MCF 10A (cell line): ENCODE measurements around the gene PIP4P1. TPM values are rescaled to one million over a fixed set of nuclear protein-coding genes. Genes with fewer than 3 reads are reported as not detected.
A peak's percentile ranks its signal among the peaks of the same experiment; 100 is the strongest.
"Not testable (repeated sequence)": the region's sequence is repeated elsewhere in the genome, so short reads cannot be mapped to it uniquely, and the experiment has no call there.

ENCODE experiments used
- Bru-seq: library from RNA; stranded (reverse); fragments of 400-500 nt; gene quantifications from one replicate; lab custom pipeline; 2021; lab: Mats Ljungman, UMichigan
- BruChase-seq, 2 experiments: library from RNA; stranded (reverse); fragments of 400-500 nt; gene quantifications; one replicate each; lab custom pipeline; 2021; lab: Mats Ljungman, UMichigan
- BruUV-seq: library from RNA; stranded (reverse); fragments of 400-500 nt; replicated peaks from 2 replicates; lab custom pipeline; 2021; lab: Mats Ljungman, UMichigan
- CTCF ChIA-PET: fragments of 300-600 bp; sonication (Branson Sonifier 250); formaldehyde crosslinking; extraction: SDS; loops from one replicate; lab custom pipeline; 2021; ENCODE audit warnings: antibody characterized with exemption, inconsistent platforms; lab: Yijun Ruan, JAX
- POLR2A ChIA-PET: fragments of 300-600, 350-650 bp; sonication (Branson Sonifier 250); formaldehyde crosslinking; extraction: SDS; loops from one replicate; lab custom pipeline; 2020; ENCODE audit warnings: antibody characterized with exemption, inconsistent platforms; lab: Yijun Ruan, JAX
- DNase-seq: peaks from one replicate; pipeline ENCODE4 v3.0.0-alpha.2; 2018; ENCODE audit not compliant: unreplicated experiment
- H3K27ac Mint-ChIP-seq: one replicate; pipeline ENCODE4 v1.8.0; 2022; ENCODE audit warnings: mild to moderate bottlenecking, low read depth, mixed read lengths; ENCODE audit not compliant: unreplicated experiment
- H3K27me3 Mint-ChIP-seq: one replicate; pipeline ENCODE4 v1.8.0; 2022; ENCODE audit warnings: mixed read lengths; ENCODE audit not compliant: insufficient read depth, unreplicated experiment
- H3K36me3 Mint-ChIP-seq: one replicate; pipeline ENCODE4 v1.8.0; 2022; ENCODE audit warnings: mild to moderate bottlenecking, moderate library complexity, mixed read lengths; ENCODE audit not compliant: insufficient read depth, unreplicated experiment
- H3K4me1 Mint-ChIP-seq: one replicate; pipeline ENCODE4 v1.8.0; 2022; ENCODE audit warnings: mixed read lengths; ENCODE audit not compliant: insufficient read depth, unreplicated experiment
- H3K4me3 Mint-ChIP-seq: one replicate; pipeline ENCODE4 v1.8.0; 2022; ENCODE audit warnings: mild to moderate bottlenecking, moderate library complexity, mixed read lengths; ENCODE audit not compliant: unreplicated experiment
- H3K9me3 Mint-ChIP-seq: one replicate; pipeline ENCODE4 v1.8.0; 2022; ENCODE audit warnings: mixed read lengths; ENCODE audit not compliant: unreplicated experiment
- intact Hi-C: fragments of 100-400 bp; cut with micrococcal nuclease; formaldehyde crosslinking; loops from 2 replicates; pipeline ENCODE4 v1.14.1; 2022
- long read RNA-seq: library from polyadenylated mRNA; stranded (forward); transcript quantifications from one replicate; pipeline ENCODE4 v2.0.0, GENCODE V29; 2022
- total RNA-seq: library from RNA; stranded (reverse); gene quantifications from 2 replicates; pipeline ENCODE4 v1.2.3, GENCODE V29; 2022
- TF ChIP-seq, protein P1 (sequence below): fragments of 200-600 bp; IDR thresholded peaks from one replicate; pipeline ENCODE4 v1.8.0; 2022; ENCODE audit warnings: antibody characterized with exemption, mild to moderate bottlenecking; ENCODE audit not compliant: unreplicated experiment

PIP4P1 gene
- total RNA-seq (22.5 and 34.9 TPM in 2 replicates), Bru-seq, nascent RNA (percentile 82 among the genes with signal in this experiment), BruChase-seq, experiment 1, labeled RNA remaining after a 6-hour chase (percentile 65 among the genes with signal in this experiment), BruChase-seq, experiment 2, labeled RNA remaining after a 2-hour chase (percentile 92 among the genes with signal in this experiment)
- long read RNA-seq, transcript PIP4P1-202 (7 exons, 1,696 nt): minor isoform, 13 of 54 reads
- long read RNA-seq, transcript PIP4P1-201 (7 exons, 1,961 nt): major isoform, 29 of 54 reads
- long read RNA-seq, partial matches to known transcripts: 7 of 54 reads
- long read RNA-seq, other reads (novel, unspliced or antisense): 3 of 54 reads

DNA sequence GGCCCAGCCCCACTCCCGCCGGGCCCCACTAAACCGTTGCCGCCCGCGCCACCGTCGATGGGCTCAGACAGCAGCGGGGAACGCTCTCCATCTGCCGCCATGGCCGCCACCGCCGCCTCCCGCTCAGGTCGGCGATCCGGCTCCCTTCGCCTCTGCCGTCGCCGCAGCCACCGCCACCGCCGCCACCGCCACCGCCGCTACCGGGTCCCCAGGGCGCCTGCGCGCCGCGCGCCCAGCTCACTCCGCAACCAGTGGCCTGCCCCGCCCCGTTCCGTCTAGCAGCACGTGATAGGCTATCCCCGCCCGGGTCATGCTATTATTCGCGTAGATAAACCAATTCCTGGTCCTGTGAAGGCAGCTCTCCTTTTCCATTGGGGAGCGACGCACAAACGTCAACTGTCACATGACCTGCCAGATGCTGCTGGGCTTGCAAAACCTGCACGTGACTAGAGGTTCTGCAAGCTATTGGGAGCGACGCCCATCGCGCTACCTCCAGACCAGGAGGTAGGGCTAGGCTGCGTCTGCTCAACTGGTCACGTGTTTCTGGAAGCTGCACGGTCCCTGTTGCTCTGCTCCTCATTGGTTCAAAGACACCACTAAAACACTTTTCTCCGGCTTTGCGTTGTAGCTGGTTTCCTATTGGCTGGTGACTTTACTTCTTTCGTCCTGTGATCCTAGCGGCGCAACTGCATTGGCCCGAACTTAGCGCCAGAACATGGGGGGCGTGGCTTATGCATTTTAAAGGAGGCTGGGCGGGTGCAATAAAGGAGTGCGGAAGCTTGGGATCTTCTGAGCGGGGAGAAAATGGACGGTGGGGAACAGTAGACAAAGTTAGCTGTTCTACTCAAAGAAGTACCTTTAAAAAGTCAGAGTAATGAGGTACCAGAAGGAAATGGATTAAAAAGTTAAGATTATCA is at the start of gene PIP4P1:
TSS of gene PIP4P1 (minus strand) at position 210 of the 917 bp plus-strand sequence. CDS start at position 101, 109 bp downstream.
- no peaks in the 10 kb centered on the region for H3K27me3 Mint-ChIP-seq
- POLR2A ChIA-PET: interaction anchor here (0.5 to 6.5 kb wide), 32 partner anchors 8 to 1049 kb away, joined by 3 to 65 read pairs (median 4); partner anchors contain the start of genes METTL3, PARP2, PNP and RNASE4
- CTCF ChIA-PET: interaction anchor here (0.5 to 3.3 kb wide), 11 partner anchors 8 to 643 kb away, joined by 3 to 26 read pairs (median 4); partner anchors contain the start of genes ANG and PNP
- H3K9me3 Mint-ChIP-seq: no peaks in the 10 kb centered on the region
- H3K27ac Mint-ChIP-seq: peak within 1 kb of the TSS; percentile 92
- TF ChIP-seq, protein P1, sequence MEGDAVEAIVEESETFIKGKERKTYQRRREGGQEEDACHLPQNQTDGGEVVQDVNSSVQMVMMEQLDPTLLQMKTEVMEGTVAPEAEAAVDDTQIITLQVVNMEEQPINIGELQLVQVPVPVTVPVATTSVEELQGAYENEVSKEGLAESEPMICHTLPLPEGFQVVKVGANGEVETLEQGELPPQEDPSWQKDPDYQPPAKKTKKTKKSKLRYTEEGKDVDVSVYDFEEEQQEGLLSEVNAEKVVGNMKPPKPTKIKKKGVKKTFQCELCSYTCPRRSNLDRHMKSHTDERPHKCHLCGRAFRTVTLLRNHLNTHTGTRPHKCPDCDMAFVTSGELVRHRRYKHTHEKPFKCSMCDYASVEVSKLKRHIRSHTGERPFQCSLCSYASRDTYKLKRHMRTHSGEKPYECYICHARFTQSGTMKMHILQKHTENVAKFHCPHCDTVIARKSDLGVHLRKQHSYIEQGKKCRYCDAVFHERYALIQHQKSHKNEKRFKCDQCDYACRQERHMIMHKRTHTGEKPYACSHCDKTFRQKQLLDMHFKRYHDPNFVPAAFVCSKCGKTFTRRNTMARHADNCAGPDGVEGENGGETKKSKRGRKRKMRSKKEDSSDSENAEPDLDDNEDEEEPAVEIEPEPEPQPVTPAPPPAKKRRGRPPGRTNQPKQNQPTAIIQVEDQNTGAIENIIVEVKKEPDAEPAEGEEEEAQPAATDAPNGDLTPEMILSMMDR: no peak
- DNase-seq: peak; percentile 100
- peaks cover 21% of the 10 kb centered on the region for H3K4me1 Mint-ChIP-seq
- no TSS peak for BruUV-seq
- peaks cover 23% of the 10 kb centered on the region for H3K36me3 Mint-ChIP-seq
- H3K4me3 Mint-ChIP-seq: peak within 1 kb of the TSS; percentile 76
- intact Hi-C loops: loop anchor here (1.0 to 2.0 kb wide), 3 partner anchors 8 to 152 kb away; partner anchors contain the start of genes CCNB1IP1 and PNP

DNA sequence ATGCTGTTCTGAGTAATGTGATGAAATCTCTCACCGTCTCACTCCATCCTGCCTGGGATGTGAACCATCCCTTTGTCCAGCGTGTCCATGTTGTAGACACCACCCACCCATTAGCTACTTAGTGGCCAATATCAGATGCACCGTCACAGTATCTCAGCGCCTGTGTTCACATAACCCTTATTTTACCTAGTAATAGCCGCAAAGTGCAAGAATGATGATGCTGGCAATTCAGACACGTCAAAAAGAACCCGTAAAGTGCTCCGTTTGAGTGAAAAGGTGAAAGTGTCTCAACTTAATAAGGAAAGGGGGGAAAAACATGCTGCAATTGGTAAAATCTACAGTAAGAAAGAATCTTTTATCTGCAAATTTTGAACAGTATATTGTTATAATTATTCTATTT is 47.1 kb upstream of the PIP4P1 start:
- intact Hi-C loops: no loop called here
- H3K36me3 Mint-ChIP-seq: no peaks in the 10 kb centered on the region
- H3K4me3 Mint-ChIP-seq: no peak overlapping the region
- TF ChIP-seq, protein P1: no peak
- peaks cover 6% of the 10 kb centered on the region for H3K4me1 Mint-ChIP-seq
- no TSS peak for BruUV-seq
- H3K27me3 Mint-ChIP-seq: no peaks in the 10 kb centered on the region
- CTCF ChIA-PET: no interaction called here
- H3K27ac Mint-ChIP-seq: no peak overlapping the region
- no peak for DNase-seq
- POLR2A ChIA-PET: no interaction called here
- no peaks in the 10 kb centered on the region for H3K9me3 Mint-ChIP-seq

DNA sequence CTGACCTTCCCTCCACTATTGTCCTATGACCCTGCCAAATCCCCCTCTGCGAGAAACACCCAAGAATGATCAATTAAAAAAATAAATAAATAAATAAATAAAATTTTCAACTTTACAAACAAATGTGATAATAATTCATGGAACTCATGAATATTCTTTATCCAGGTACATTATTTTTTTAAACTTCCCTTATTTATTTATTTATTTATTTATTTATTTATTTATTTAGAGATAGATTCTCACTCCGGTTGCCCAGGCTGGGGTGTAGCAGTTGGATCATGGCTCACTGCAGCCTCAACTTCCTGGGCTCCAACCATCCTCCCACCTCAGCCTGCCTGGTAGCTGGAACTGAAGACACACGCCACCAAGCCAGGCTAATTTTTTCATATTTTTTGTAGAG is 46.3 kb upstream of the PIP4P1 start:
- POLR2A ChIA-PET, H3K4me3 Mint-ChIP-seq, CTCF ChIA-PET, H3K9me3 Mint-ChIP-seq, DNase-seq, H3K4me1 Mint-ChIP-seq, H3K27me3 Mint-ChIP-seq, H3K36me3 Mint-ChIP-seq, H3K27ac Mint-ChIP-seq, intact Hi-C loops, BruUV-seq: not testable (repeated sequence)

DNA sequence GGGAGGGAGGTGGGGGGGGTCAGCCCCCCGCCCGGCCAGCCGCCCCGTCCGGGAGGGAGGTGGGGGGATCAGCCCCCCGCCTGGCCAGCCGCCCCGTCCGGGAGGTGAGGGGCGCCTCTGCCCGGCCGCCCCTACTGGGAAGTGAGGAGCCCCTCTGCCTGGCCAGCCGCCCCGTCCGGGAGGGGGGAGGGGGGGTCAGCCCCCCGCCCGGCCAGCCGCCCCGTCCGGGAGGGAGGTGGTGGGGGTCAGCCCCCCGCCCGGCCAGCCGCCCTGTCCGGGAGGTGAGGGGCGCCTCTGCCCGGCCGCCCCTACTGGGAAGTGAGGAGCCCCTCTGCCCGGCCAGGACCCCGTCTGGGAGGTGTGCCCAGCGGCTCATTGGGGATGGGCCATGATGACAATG is 45.5 kb upstream of the PIP4P1 start:
- H3K4me3 Mint-ChIP-seq, H3K36me3 Mint-ChIP-seq, H3K4me1 Mint-ChIP-seq, POLR2A ChIA-PET, CTCF ChIA-PET, H3K9me3 Mint-ChIP-seq, H3K27ac Mint-ChIP-seq, intact Hi-C loops, DNase-seq, H3K27me3 Mint-ChIP-seq, BruUV-seq: not testable (repeated sequence)

DNA sequence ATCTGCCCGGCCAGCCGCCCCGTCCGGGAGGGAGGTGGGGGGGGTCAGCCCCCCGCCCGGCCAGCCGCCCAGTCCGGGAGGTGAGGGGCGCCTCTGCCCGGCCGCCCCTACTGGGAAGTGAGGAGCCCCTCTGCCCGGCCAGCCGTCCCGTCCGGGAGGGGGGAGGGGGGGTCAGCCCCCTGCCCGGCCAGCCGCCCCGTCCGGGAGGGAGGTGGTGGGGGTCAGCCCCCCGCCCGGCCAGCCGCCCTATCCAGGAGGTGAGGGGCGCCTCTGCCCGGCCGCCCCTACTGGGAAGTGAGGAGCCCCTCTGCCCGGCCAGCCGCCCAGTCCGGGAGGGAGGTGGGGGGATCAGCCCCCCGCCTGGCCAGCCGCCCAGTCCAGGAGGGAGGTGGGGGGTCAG is 45.0 kb upstream of the PIP4P1 start:
- CTCF ChIA-PET, H3K27ac Mint-ChIP-seq, DNase-seq: not testable (repeated sequence)

More for the DNA sequence above, 45.0 kb upstream of the PIP4P1 start:
- POLR2A ChIA-PET, H3K27me3 Mint-ChIP-seq, H3K36me3 Mint-ChIP-seq, H3K4me1 Mint-ChIP-seq, BruUV-seq, intact Hi-C loops, H3K4me3 Mint-ChIP-seq, H3K9me3 Mint-ChIP-seq: not testable (repeated sequence)
